WI38 (cell line): ENCODE results near the gene STARD4.

Source experiments
- H3K4me3 ChIP-seq: 2 replicates; pipeline ENCODE4 v1.5.1; 2011; ENCODE audit warnings: low read depth, mild to moderate bottlenecking, control low read depth, low read length
- TF ChIP-seq, protein P1 (sequence below): IDR thresholded peaks from 2 replicates; pipeline ENCODE4 v1.5.1; 2012; ENCODE audit warnings: low read depth, mild to moderate bottlenecking, control low read depth, low read length

STARD4 gene

DNA sequence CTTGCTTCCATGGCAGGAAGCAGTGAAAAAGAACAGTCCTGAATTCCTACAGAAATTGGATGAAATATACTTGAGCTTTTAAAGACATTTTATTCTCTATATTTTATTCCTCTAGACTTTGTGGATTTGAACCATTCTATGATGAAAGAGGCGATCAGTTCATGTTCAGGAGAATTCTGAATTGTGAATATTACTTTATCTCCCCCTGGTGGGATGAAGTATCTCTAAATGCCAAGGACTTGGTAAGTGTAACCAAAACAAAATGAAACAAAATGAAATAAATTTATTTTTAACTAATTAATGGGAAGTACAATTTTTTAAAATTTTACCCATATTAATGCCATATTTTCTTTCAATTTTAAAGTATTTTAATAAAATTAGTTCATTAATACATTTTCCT, 34.1 kb downstream of the STARD4 start:
- TF ChIP-seq, protein P1, sequence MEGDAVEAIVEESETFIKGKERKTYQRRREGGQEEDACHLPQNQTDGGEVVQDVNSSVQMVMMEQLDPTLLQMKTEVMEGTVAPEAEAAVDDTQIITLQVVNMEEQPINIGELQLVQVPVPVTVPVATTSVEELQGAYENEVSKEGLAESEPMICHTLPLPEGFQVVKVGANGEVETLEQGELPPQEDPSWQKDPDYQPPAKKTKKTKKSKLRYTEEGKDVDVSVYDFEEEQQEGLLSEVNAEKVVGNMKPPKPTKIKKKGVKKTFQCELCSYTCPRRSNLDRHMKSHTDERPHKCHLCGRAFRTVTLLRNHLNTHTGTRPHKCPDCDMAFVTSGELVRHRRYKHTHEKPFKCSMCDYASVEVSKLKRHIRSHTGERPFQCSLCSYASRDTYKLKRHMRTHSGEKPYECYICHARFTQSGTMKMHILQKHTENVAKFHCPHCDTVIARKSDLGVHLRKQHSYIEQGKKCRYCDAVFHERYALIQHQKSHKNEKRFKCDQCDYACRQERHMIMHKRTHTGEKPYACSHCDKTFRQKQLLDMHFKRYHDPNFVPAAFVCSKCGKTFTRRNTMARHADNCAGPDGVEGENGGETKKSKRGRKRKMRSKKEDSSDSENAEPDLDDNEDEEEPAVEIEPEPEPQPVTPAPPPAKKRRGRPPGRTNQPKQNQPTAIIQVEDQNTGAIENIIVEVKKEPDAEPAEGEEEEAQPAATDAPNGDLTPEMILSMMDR: no peak
- no peak overlapping the region for H3K4me3 ChIP-seq

- no peak overlapping the region for H3K4me3 ChIP-seq
- TF ChIP-seq, protein P1: no peak
These were observed 39.8 kb downstream of the STARD4 start for GRCh38 chr5:111472579-111472978.

GRCh38 chr5:111472096-111472495, 40.2 kb downstream of the STARD4 start:
- TF ChIP-seq, protein P1: no peak
- H3K4me3 ChIP-seq: no peak overlapping the region

- no peak overlapping the region for H3K4me3 ChIP-seq
- TF ChIP-seq, protein P1: no peak
These were observed 42.4 kb downstream of the STARD4 start for GRCh38 chr5:111469903-111470302.

DNA sequence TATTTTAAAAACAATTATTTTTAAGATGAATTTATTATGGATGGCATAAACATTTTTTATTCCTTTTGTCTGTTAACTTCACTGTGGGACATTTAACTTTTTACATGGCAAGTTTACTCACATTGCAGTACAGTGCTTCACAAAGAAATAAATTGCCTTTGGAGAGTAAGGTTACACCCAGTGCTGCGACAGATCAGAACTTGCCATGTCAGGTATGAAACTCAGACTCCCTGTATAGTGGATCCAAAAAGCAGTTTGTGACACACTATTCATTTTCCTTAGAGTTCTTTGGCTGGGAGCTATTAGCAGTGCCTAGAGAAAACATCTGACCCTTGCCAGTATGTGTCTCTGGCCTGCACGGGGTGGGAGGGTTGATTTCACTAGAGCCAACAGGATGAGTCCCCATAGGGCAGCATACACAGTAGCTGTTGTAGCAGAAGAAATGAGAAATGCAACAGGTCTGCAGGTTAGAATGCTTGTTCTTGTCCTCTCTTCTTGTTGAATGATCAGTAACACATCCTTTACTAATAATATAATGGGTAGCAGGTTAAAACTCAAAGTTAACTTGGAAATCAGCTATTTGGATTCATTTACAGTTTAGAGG, 42.9 kb downstream of the STARD4 start:
- no peak overlapping the region for H3K4me3 ChIP-seq
- TF ChIP-seq, protein P1: no peak

- no peak overlapping the region for H3K4me3 ChIP-seq
- TF ChIP-seq, protein P1: no peak
These were observed 49.0 kb downstream of the STARD4 start for GRCh38 chr5:111463311-111463710.

GRCh38 chr5:111461934-111462333, 50.4 kb downstream of the STARD4 start:
- TF ChIP-seq, protein P1: no peak
- no peak overlapping the region for H3K4me3 ChIP-seq
